CD4-positive, alpha-beta T cell (primary cell): ENCODE results near the gene HLCS. TPM values are rescaled to one million over a fixed set of nuclear protein-coding genes. Genes with fewer than 3 reads are reported as not detected.

Experiments used
- ATAC-seq: fragments of 200-7000 bp; cut with Tn5 transposase; one replicate; pipeline ENCODE4 v1.10.0; 2022; ENCODE audit warnings: mild to moderate bottlenecking; ENCODE audit not compliant: poor library complexity
- CTCF ChIA-PET: fragments of 350-600 bp; sonication (Branson Sonifier 250); formaldehyde crosslinking; loops from one replicate; lab custom pipeline; 2021; ENCODE audit warnings: antibody characterized with exemption, inconsistent platforms; lab: Charles Lee
- POLR2A ChIA-PET: fragments of 350-600 bp; sonication (Branson Sonifier 250); formaldehyde crosslinking; loops from one replicate; lab custom pipeline; 2021; ENCODE audit warnings: antibody characterized with exemption, inconsistent platforms; lab: Charles Lee
- DNase-seq, 14 experiments: peaks; one replicate each; pipeline ENCODE4 v3.0.0-alpha.2; 2013 to 2020; ENCODE audit warnings: mixed read lengths in 2 of 14
- H3K27ac ChIP-seq, 2 donors: one replicate each; pipeline versions ENCODE4 v1.5.1 to v1.7.0; 2013; ENCODE audit warnings: low read length in 2 of 2, low read depth in 1 of 2, mild to moderate bottlenecking in 1 of 2
- H3K27me3 ChIP-seq, 2 experiments: 1 replicate in 1 of 2; 2 replicates in 1 of 2; pipeline versions ENCODE4 v1.6.1 to v1.7.0; 2013; ENCODE audit warnings: low read length in 2 of 2, control low read depth in 1 of 2, mild to moderate bottlenecking in 1 of 2, moderate library complexity in 1 of 2; ENCODE audit not compliant: insufficient read depth in 2 of 2, control insufficient read depth in 1 of 2
- H3K36me3 ChIP-seq: one replicate; pipeline ENCODE4 v1.6.1; 2013; ENCODE audit warnings: low read length, control low read depth; ENCODE audit not compliant: insufficient read depth
- H3K4me1 ChIP-seq: one replicate; pipeline ENCODE4 v1.6.1; 2013; ENCODE audit warnings: low read length, control low read depth; ENCODE audit not compliant: insufficient read depth
- H3K4me3 ChIP-seq: one replicate; pipeline ENCODE4 v1.5.1; 2013; ENCODE audit warnings: mild to moderate bottlenecking, low read length, moderate library complexity
- H3K9me3 ChIP-seq, 2 experiments: 1 replicate in 1 of 2; 2 replicates in 1 of 2; pipeline versions ENCODE4 v1.6.1 to v1.7.0; 2013; ENCODE audit warnings: low read length in 2 of 2, mild to moderate bottlenecking in 2 of 2, control low read depth in 1 of 2, moderate library complexity in 1 of 2; ENCODE audit not compliant: control insufficient read depth in 1 of 2, insufficient read depth in 1 of 2
- H3K27ac Mint-ChIP-seq: one replicate; pipeline ENCODE4 v1.8.0; 2020; ENCODE audit warnings: mixed read lengths
- H3K27me3 Mint-ChIP-seq: one replicate; pipeline ENCODE4 v1.8.0; 2021; ENCODE audit warnings: mixed read lengths
- H3K36me3 Mint-ChIP-seq: one replicate; pipeline ENCODE4 v1.8.0; 2021; ENCODE audit warnings: low read depth, mixed read lengths
- H3K4me1 Mint-ChIP-seq: one replicate; pipeline ENCODE4 v1.8.0; 2021; ENCODE audit warnings: low read depth, mixed read lengths
- H3K4me3 Mint-ChIP-seq: one replicate; pipeline ENCODE4 v1.8.0; 2020; ENCODE audit warnings: mild to moderate bottlenecking, mixed read lengths
- H3K9me3 Mint-ChIP-seq: one replicate; pipeline ENCODE4 v1.8.0; 2020; ENCODE audit warnings: mixed read lengths
- CTCF ChIP-seq: fragments of 200-600 bp; IDR thresholded peaks from one replicate; pipeline ENCODE4 v1.8.0; 2022; ENCODE audit warnings: antibody characterized with exemption, mild to moderate bottlenecking
- intact Hi-C, 2 experiments: fragments of 100-400 bp; cut with DNase I in 1 of 2; cut with micrococcal nuclease in 1 of 2; formaldehyde crosslinking; loops; one replicate each; pipeline versions ENCODE4 v1.15.1 to v1.9.0; 2023 to 2025; cut with DNase I, micrococcal nuclease
- total RNA-seq, 174 experiments: library from RNA in 2 of 174; stranded (reverse) in 2 of 174; gene quantifications; one replicate each; pipeline ENCODE4 v1.2.3 and lab custom pipeline; 2021 to 2026

HLCS gene
- total RNA-seq, 2 experiments from 2014 or later, result 8.1 to 10.0 TPM

GRCh38 chr21:36815284-36815683, 151.2 kb downstream of the HLCS start:
- CTCF ChIA-PET, result interaction anchor here (0.7 kb wide), 1 partner anchor 613 kb away, joined by 3 read pairs; no protein-coding TSS in a partner anchor
- no peaks in the 10 kb centered on the region for H3K27me3 Mint-ChIP-seq
- H3K27ac Mint-ChIP-seq, result no peak overlapping the region
- intact Hi-C loops, result no loop called here
- H3K4me1 Mint-ChIP-seq, result no peaks in the 10 kb centered on the region
- no peaks in the 10 kb centered on the region for H3K36me3 ChIP-seq
- H3K4me3 ChIP-seq, result no peak overlapping the region
- no peaks in the 10 kb centered on the region for H3K36me3 Mint-ChIP-seq
- no peaks in the 10 kb centered on the region for H3K9me3 ChIP-seq
- no peak for DNase-seq
- H3K27me3 ChIP-seq, result no peaks in the 10 kb centered on the region
- POLR2A ChIA-PET, result no interaction called here
- no peak for TF ChIP-seq CTCF
- H3K27ac ChIP-seq, result no peak overlapping the region
- no peak for ATAC-seq
- H3K9me3 Mint-ChIP-seq, result no peaks in the 10 kb centered on the region
- H3K4me3 Mint-ChIP-seq, result no peak overlapping the region
- H3K4me1 ChIP-seq, result no peaks in the 10 kb centered on the region

GRCh38 chr21:36813052-36813451, 153.4 kb downstream of the HLCS start:
- no peaks in the 10 kb centered on the region for H3K4me1 ChIP-seq
- H3K4me1 Mint-ChIP-seq, result no peaks in the 10 kb centered on the region

GRCh38 chr21:36811762-36812161, 154.7 kb downstream of the HLCS start:
- H3K9me3 Mint-ChIP-seq, result no peaks in the 10 kb centered on the region

More at GRCh38 chr21:36813052-36813451, 153.4 kb downstream of the HLCS start:
- ATAC-seq, result no peak
- ChIA-PET POLR2A (no interaction called here), CTCF (no interaction called here)
- H3K9me3 Mint-ChIP-seq, result no peaks in the 10 kb centered on the region
- no peak for DNase-seq
- H3K27me3 Mint-ChIP-seq, result no peaks in the 10 kb centered on the region
- Histone ChIP-seq H3K36me3 (no peaks in the 10 kb centered on the region), H3K4me3 (no peak overlapping the region), H3K27me3 (no peaks in the 10 kb centered on the region), H3K27ac (no peak overlapping the region), H3K9me3 (no peaks in the 10 kb centered on the region)
- no peaks in the 10 kb centered on the region for H3K36me3 Mint-ChIP-seq
- no peak overlapping the region for H3K4me3 Mint-ChIP-seq
- no peak overlapping the region for H3K27ac Mint-ChIP-seq
- TF ChIP-seq CTCF, result no peak
- intact Hi-C loops, result no loop called here

More at GRCh38 chr21:36811762-36812161, 154.7 kb downstream of the HLCS start:
- ATAC-seq (no peak), DNase-seq (no peak)
- no peak overlapping the region for H3K27ac Mint-ChIP-seq
- no peaks in the 10 kb centered on the region for H3K4me1 ChIP-seq
- ChIA-PET POLR2A (no interaction called here), CTCF (no interaction called here)
- H3K27me3 Mint-ChIP-seq, result no peaks in the 10 kb centered on the region
- no peaks in the 10 kb centered on the region for H3K36me3 ChIP-seq
- no peaks in the 10 kb centered on the region for H3K4me1 Mint-ChIP-seq
- H3K9me3 ChIP-seq, result no peaks in the 10 kb centered on the region
- H3K36me3 Mint-ChIP-seq, result no peaks in the 10 kb centered on the region
- no peak overlapping the region for H3K4me3 Mint-ChIP-seq
- no peaks in the 10 kb centered on the region for H3K27me3 ChIP-seq
- H3K27ac ChIP-seq, result no peak overlapping the region
- intact Hi-C loops, result no loop called here
- TF ChIP-seq CTCF, result no peak
- H3K4me3 ChIP-seq, result no peak overlapping the region
